Transverse colon (tissue), 4 donors: ENCODE measurements around the gene LIPF. TPM values are rescaled to one million over a fixed set of nuclear protein-coding genes. Genes with fewer than 3 reads are reported as not detected.

Experiments
- DNase-seq: peaks from one replicate; pipeline ENCODE4 v3.0.0-alpha.2; 2019
- H3K27ac ChIP-seq, 4 donors: fragments of 200-600 bp; sonication (generic); 2 replicates each; pipeline ENCODE4 v1.5.1; 2016 to 2018; ENCODE audit warnings: inconsistent platforms in 4 of 4
- H3K27me3 ChIP-seq: fragments of 200-600 bp; sonication (generic); 2 replicates; pipeline ENCODE4 v1.5.1; 2017; ENCODE audit warnings: inconsistent platforms
- H3K36me3 ChIP-seq, 4 donors: fragments of 200-600 bp; sonication (generic); 2 replicates each; pipeline ENCODE4 v1.5.1; 2017 to 2019; ENCODE audit warnings: inconsistent platforms in 4 of 4
- H3K4me1 ChIP-seq, 4 donors: fragments of 200-600 bp; sonication (generic); 2 replicates each; pipeline ENCODE4 v1.5.1; 2017 to 2020; ENCODE audit warnings: inconsistent platforms in 4 of 4
- H3K4me3 ChIP-seq, 4 donors: fragments of 200-600 bp; sonication (generic); 1 replicate in 1 of 4; 2 replicates in 3 of 4; pipeline versions ENCODE4 v1.5.1 to v1.6.1; 2017 to 2019; ENCODE audit warnings: inconsistent platforms in 4 of 4
- H3K9me3 ChIP-seq, 2 donors: fragments of 200-600 bp; sonication (generic); 2 replicates each; pipeline ENCODE4 v1.5.1; 2017 to 2019; ENCODE audit warnings: inconsistent platforms in 2 of 2
- CTCF ChIP-seq, 5 experiments: fragments of 200-600 bp in 3 of 5; fragments of 450-650 bp in 2 of 5; sonication (generic) in 3 of 5; IDR thresholded peaks; 1 replicate in 2 of 5; 2 replicates in 3 of 5; pipeline ENCODE4 v1.5.1; 2016 to 2017; ENCODE audit warnings: antibody characterized with exemption in 5 of 5, inconsistent platforms in 3 of 5, mild to moderate bottlenecking in 2 of 5, moderate library complexity in 1 of 5
- EP300 ChIP-seq: sonication (generic); formaldehyde crosslinking; IDR thresholded peaks from one replicate; pipeline ENCODE4 v1.6.1; 2017; ENCODE audit warnings: antibody characterized with exemption, low read depth
- POLR2A ChIP-seq: fragments of 450-650 bp; IDR thresholded peaks from one replicate; pipeline ENCODE4 v1.6.1; 2016; ENCODE audit warnings: antibody characterized with exemption, mild to moderate bottlenecking, moderate library complexity
- POLR2AphosphoS5 ChIP-seq, 3 donors: sonication (generic); formaldehyde crosslinking; IDR thresholded peaks; one replicate each; pipeline ENCODE4 v1.6.1; 2016; ENCODE audit warnings: antibody characterized with exemption in 3 of 3
- WGBS, 2 donors: methylation state at CpG; one replicate each; pipeline ENCODE4 v1.1.5; 2018; ENCODE audit warnings: low coverage in 1 of 2; 5-methylcytosine and 5-hydroxymethylcytosine counted together
- in situ Hi-C, 4 donors: fragments of 200-750 bp; cut with MboI; loops; one replicate each; pipeline versions ENCODE4 v1.15.0 to v1.15.1; 2017; ENCODE audit warnings: low sequenced_read_pairs in 3 of 4, low pct_ligation_motif_present in 1 of 4, low pct_unique_long_range_greater_than_20kb in 1 of 4
- intact Hi-C: fragments of 100-400 bp; cut with DNase I; formaldehyde crosslinking; loops from one replicate; pipeline ENCODE4 v1.15.1; 2023; ENCODE audit warnings: low total_unique reads
- total RNA-seq, 4 donors: library from RNA; depleted of rRNA; stranded (reverse); fragments of >200 nt; gene quantifications; one replicate each; pipeline ENCODE4 v1.1.0, GENCODE V29; 2016

LIPF gene
- total RNA-seq, 4 donors from 2014 or later, result not detected

- Histone ChIP-seq H3K36me3 (no peaks in the 10 kb centered on the region), H3K27ac (no peak overlapping the region), H3K27me3 (no peaks in the 10 kb centered on the region), H3K4me3 (no peak overlapping the region), H3K4me1 (no peaks in the 10 kb centered on the region), H3K9me3 (no peaks in the 10 kb centered on the region)
- DNase-seq, result no peak
- intact Hi-C loops (no loop called here), in situ Hi-C loops (no loop called here)
- TF ChIP-seq POLR2AphosphoS5 (IDR thresholded peaks at IDR 0.05) (no peak), POLR2A (no peak), CTCF (IDR thresholded peaks at IDR 0.05) (no peak), EP300 (no peak)
- 61 to 63% methylated on average over 1 of the region's 1 CpG for WGBS, 2 donors
These were observed 43.8 kb upstream of the LIPF start for GRCh38 chr10:88620441-88620840.

DNA sequence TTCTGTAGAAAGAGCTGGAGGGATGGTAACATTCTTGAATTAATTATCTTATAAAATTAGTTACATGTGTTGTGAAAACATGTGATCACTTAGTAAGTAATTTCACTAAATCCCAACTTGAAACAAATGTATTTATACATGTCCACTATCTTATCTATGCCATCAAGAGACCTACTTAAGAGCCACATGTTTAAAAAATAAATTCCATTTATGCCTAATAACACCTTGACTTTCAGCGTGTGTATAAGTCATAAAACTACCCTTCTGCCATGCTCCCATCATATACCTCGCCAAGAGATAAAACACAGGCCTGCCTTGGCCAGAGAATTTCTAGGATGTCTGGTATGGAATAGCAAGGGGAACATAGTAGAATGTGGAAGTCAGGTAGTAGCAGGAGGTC is 40.4 kb upstream of the LIPF start:
- intact Hi-C loops (no loop called here), in situ Hi-C loops (no loop called here)
- Histone ChIP-seq H3K4me1 (no peaks in the 10 kb centered on the region), H3K4me3 (no peak overlapping the region), H3K27ac (no peak overlapping the region), H3K9me3 (peaks cover 0 to 4% of the 10 kb centered on the region in 2 donors), H3K36me3 (no peaks in the 10 kb centered on the region), H3K27me3 (no peaks in the 10 kb centered on the region)
- DNase-seq, result no peak
- 64 to 73% methylated on average over 2 of the region's 2 CpGs for WGBS, 2 donors
- TF ChIP-seq EP300, result no peak
- TF ChIP-seq CTCF (IDR thresholded peaks at IDR 0.05), result no peak
- no peak for TF ChIP-seq POLR2AphosphoS5 (IDR thresholded peaks at IDR 0.05)
- TF ChIP-seq POLR2A, result no peak

GRCh38 chr10:88624840-88625239 is 39.4 kb upstream of the LIPF start:
- peaks cover 0 to 4% of the 10 kb centered on the region in 2 donors for H3K9me3 ChIP-seq
- intact Hi-C loops, result no loop called here
- in situ Hi-C loops, result no loop called here

DNA sequence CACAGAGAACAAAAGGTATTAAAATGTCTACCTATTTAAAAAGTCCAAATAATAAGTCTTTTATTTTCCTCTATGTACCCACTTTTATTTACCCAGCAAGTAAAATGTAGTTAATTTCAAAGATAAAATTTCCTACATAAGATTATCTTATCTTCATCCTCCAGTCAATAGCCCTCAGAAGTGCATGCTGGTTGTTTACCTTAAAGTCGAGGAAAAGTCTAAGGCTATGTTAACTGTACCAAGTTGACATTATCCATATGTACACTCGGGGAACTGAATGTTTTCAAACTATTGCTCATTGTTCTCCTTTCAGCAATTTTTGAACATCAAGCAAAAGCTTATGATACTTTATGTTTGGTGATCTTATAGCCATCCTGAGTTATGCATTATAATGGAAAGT is 24.1 kb upstream of the LIPF start:
- peaks cover 0 to 6% of the 10 kb centered on the region in 2 donors for H3K9me3 ChIP-seq
- H3K27me3 ChIP-seq, result no peaks in the 10 kb centered on the region
- intact Hi-C loops (no loop called here), in situ Hi-C loops (no loop called here)
- H3K4me3 ChIP-seq, result no peak overlapping the region
- no peaks in the 10 kb centered on the region for H3K36me3 ChIP-seq
- no peaks in the 10 kb centered on the region for H3K4me1 ChIP-seq
- no peak overlapping the region for H3K27ac ChIP-seq
- no peak for DNase-seq
- 24 to 30% methylated on average over 2 of the region's 2 CpGs for WGBS, 2 donors
- no peak for TF ChIP-seq POLR2AphosphoS5 (IDR thresholded peaks at IDR 0.05)
- no peak for TF ChIP-seq EP300
- no peak for TF ChIP-seq POLR2A
- TF ChIP-seq CTCF (IDR thresholded peaks at IDR 0.05), result no peak

More at GRCh38 chr10:88624840-88625239, 39.4 kb upstream of the LIPF start:
- Histone ChIP-seq H3K36me3 (no peaks in the 10 kb centered on the region), H3K27ac (no peak overlapping the region), H3K27me3 (no peaks in the 10 kb centered on the region), H3K4me3 (no peak overlapping the region), H3K4me1 (no peaks in the 10 kb centered on the region)
- no peak for TF ChIP-seq POLR2A
- no peak for TF ChIP-seq CTCF (IDR thresholded peaks at IDR 0.05)
- no peak for TF ChIP-seq EP300
- no peak for TF ChIP-seq POLR2AphosphoS5 (IDR thresholded peaks at IDR 0.05)
- DNase-seq, result no peak
